GM10266 (cell line): ENCODE data around the gene PHLDB3.
"Not testable (repeated sequence)": the region's sequence is repeated elsewhere in the genome, so short reads cannot be mapped to it uniquely, and the experiment has no call there.

ENCODE experiments used
- DNase-seq: peaks from one replicate; pipeline ENCODE4 v3.0.0; 2012; ENCODE audit errors: extremely low spot score
- TF ChIP-seq, protein P1 (sequence below): IDR thresholded peaks from 2 replicates; pipeline ENCODE4 v1.5.1; 2012; ENCODE audit warnings: mild to moderate bottlenecking, low read depth; ENCODE audit not compliant: control insufficient read depth, insufficient read depth; ENCODE audit errors: missing control alignments

PHLDB3 gene

DNA sequence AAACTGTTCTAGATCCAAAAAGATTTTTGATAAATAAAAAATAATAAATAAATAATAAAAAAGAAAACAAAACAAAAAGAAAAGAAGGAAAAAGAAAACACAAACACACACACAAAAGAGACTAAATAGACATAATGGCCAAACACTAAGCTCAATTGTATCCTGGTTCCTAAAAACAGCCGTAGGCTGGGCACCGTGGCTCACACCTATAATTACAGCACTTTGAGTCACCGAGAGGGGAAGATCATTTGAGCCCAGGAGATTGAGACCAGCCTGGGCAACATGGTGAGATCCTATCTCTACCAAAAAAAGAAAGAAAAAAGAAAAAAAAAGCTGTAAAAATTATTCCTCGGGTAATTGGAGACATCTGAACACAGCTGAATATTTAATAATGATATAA lies 13.5 kb upstream of the PHLDB3 start:
- no peak for DNase-seq
- TF ChIP-seq, protein P1, sequence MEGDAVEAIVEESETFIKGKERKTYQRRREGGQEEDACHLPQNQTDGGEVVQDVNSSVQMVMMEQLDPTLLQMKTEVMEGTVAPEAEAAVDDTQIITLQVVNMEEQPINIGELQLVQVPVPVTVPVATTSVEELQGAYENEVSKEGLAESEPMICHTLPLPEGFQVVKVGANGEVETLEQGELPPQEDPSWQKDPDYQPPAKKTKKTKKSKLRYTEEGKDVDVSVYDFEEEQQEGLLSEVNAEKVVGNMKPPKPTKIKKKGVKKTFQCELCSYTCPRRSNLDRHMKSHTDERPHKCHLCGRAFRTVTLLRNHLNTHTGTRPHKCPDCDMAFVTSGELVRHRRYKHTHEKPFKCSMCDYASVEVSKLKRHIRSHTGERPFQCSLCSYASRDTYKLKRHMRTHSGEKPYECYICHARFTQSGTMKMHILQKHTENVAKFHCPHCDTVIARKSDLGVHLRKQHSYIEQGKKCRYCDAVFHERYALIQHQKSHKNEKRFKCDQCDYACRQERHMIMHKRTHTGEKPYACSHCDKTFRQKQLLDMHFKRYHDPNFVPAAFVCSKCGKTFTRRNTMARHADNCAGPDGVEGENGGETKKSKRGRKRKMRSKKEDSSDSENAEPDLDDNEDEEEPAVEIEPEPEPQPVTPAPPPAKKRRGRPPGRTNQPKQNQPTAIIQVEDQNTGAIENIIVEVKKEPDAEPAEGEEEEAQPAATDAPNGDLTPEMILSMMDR, result no peak

DNA sequence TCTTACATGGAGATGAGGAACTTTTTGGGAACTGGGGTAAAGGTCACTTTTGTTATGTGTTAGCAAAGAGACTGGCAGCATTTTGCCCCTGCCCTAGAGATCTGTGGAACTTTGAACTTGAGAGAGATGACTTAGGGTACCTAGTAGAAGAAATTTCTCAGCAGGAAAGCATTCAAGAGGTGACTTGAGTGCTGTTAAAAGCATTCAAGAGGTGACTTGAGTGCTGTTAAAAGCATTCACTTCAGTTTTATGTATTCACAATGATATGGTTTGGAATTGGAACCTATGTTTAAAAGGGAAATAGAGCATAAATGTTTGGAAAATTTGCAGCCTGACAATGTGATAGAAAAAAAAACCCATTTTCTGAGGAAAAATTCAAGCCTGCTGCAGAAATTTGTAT lies 7.9 kb upstream of the PHLDB3 start:
- DNase-seq, result not testable (repeated sequence)

DNA sequence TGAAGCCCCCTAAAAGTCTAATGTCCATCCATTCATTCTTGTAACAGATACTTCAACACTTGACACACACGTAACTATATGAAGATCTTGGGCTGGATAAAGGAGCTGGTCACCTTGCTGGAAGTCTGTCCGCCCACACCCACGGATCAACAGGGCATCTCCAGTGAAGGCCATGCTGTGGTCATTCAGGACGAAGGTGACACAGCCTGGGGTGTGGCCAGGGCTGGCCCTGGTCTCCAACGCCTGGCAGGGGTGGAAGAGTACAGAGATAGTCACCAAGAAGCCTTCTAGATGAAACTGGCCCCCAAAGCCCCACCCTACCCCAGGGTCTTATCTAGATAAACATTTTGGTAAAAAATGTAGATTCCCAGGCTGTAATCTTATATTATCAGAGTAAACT lies 6.8 kb upstream of the PHLDB3 start:
- no peak for DNase-seq
- TF ChIP-seq, protein P1, result no peak

DNA sequence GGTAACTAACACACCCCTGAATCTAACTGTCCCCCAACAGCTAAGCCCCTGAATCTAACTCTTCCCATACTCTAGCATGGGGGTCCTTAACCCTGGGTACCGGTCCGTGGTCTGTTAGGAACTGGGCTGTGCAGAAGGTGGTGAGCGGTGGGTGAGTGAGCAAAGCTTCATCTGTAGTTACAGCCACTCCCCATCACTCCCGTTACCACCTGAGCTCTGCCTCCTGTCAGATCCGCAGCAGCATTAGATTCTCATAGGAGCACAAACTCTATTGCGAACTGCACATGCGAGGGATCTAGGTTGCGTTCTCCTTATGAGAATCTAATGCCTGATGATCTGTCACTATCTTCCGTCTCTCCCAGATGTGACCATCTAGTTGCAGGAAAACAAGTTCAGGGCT lies 6.2 kb upstream of the PHLDB3 start:
- TF ChIP-seq, protein P1, result no peak
- no peak for DNase-seq

DNA sequence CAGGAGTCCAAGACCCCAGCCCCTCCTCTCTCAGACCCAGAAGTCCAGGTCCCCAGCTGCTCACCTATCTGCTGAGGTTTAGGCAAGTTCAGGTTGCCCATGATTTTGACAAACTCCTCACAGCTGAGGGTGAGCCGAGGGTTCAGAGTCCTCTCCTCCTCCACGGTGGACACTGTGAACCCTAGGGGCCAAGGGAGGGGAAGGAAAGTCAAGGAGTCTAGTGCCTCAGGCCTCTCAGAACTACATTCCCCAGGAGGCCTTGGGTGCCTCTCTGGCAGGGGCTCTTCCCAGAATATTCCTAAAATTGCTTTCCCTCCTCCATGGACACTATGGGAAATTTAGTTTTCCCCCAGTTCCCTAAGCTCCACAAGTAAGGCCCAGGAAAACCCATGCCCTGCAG lies 3.3 kb upstream of the PHLDB3 start:
- no peak for DNase-seq
- TF ChIP-seq, protein P1, result no peak

DNA sequence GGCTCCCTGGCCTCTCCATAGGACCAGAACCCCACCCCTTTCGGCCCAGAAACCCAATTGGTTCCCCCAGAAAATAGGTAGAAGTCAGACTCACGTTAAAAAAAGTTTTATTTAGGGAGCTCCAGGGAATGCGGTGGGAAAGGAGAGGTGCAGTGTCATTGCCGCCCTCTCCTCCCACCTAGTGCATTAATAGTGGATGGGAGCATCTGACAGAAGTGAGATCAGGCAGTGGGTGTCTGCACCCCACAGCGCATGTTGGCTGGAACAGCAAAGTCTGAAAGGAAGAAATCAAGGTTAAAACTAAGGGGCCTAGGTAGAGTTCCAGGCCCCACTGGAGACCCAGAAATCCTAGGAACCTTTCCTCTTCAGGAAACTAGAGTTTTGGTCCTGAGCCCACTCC lies 2.1 kb upstream of the PHLDB3 start:
- TF ChIP-seq, protein P1, result no peak
- no peak for DNase-seq

DNA sequence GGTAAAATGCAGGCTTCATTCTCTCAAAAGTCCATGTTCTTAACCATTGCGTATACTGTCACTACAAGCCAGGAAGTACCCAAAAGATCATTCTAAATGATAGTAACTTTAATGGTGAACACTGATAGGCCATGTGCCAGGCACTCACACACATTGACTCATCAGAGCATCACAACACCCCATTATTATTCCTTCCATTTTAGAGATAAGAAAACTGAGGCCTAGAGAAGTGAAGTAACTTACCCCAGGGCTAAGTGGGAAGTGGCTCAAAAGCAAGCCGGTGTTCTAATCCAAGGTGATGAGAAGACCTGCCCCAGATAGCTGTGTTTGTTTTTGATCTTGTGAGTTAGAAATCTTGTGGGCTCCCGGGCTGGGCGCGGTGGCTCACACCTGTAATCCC lies 1.4 kb upstream of the PHLDB3 start:
- TF ChIP-seq, protein P1, result no peak
- DNase-seq, result no peak

DNA sequence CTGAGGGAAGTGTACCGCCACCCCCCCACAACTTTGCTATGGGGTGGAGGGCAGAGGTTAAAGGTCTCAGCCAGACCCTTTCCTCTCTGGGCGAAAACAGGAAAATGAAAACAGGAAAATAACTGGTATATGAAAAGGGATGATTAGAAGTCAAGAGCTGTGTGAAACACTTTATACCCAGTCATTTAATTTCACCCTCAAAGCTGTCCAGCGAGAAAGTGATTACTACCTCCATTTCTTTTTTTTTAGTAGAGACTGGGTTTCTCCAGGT lies 575 bp upstream of the PHLDB3 start:
- no peak for DNase-seq
- TF ChIP-seq, protein P1, result no peak
